HG03103 (cell line): ENCODE results near the gene ZBTB7C.

Source experiments
- ATAC-seq: cut with Tn5 transposase; IDR thresholded peaks from one replicate; pipeline ENCODE4 v1.9.1; 2021; ENCODE audit warnings: low read depth; ENCODE audit not compliant: unreplicated experiment

ZBTB7C gene

DNA sequence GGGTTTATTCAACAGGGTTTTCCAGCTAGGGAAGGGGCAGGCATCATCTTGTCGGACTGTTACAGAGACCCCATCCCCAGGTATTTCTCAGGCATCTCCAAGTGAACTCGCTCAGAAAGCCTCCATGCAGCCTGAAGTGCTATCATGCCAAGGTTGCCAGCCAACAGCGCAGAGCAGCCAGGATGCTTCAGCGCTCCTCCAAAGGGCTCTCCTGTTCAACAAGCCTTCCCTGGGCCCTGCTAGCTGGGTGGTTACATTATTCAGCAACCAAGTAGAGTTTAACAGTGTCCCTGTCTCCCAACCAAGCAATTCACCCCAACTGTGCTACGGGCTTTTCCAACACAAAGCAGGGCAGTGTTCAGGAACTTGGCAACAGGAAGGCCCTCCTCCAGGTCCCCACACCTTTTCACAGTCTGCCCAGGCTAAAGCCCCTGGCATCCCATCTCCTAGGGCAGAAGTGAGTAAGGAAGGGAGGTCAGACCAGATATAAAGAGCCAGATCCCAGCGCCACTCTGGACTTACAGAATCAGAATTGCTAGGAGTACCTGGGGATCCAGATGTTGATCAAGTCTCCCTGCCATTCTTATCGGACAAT, 52.9 kb downstream of the ZBTB7C start:
- no peak for ATAC-seq

DNA sequence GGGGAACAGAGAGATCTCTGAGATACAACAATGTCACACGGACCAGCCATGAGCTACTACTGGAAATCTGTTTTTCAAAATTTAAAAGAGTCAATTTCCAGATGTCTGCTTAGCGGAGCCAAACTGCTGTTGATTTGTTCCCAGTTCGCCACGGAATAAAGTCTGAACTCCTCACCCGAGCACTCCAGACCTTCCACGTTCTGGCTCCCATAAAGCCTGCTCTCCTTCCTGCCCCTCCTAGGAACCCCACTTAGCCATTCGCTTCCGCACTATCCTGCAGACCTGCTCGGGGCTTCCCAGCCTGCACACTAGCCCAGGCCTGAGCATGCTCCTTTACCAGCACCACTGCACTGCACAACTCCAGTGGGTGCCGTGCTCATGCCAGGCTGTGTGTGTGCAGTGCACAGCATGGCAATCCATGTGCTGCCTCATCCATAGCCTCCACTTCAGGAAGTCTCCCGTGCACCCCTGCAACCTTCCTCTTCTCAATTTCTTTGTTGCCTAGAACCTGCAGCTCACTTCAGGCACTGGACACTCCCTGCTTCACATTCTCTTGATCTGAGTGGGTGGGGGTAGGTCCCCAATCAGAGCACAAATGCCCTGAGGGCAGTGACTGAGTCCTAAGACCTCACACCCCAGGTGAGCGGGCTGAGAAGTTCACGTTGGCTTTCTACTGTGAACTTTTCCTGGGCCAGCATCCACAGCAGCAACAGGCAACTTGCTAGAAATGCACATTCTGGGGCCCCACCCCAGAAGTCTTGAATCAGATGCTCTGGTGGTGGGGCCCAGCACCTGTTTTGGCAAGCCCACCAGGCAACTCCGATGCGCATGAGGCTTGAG, 53.7 kb downstream of the ZBTB7C start:
- ATAC-seq = no peak

DNA sequence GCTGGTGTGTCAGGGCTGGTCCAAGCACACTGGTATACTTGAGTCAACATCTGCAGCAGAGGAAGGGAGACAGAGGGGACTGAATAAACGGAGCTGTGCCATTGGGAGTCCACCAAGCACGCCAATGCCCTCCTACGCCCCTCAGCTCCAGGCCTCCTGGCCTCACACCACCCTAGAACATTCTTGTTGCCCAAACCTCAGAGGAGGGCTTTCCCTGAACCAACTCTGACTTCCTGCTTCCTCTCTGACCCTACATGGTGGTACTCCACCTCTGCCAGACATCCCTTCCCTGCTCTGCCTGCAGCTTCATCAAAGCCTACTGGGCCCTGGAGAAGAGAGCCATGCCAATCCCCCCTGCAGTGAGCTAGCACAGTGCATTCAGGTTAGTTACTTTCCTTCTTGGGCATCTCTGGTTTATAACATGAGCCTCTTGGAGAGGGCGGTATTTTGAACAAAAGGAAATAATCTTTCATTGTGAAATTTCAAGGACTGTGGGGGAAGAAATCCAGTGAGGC, 54.4 kb downstream of the ZBTB7C start:
- no peak for ATAC-seq

DNA sequence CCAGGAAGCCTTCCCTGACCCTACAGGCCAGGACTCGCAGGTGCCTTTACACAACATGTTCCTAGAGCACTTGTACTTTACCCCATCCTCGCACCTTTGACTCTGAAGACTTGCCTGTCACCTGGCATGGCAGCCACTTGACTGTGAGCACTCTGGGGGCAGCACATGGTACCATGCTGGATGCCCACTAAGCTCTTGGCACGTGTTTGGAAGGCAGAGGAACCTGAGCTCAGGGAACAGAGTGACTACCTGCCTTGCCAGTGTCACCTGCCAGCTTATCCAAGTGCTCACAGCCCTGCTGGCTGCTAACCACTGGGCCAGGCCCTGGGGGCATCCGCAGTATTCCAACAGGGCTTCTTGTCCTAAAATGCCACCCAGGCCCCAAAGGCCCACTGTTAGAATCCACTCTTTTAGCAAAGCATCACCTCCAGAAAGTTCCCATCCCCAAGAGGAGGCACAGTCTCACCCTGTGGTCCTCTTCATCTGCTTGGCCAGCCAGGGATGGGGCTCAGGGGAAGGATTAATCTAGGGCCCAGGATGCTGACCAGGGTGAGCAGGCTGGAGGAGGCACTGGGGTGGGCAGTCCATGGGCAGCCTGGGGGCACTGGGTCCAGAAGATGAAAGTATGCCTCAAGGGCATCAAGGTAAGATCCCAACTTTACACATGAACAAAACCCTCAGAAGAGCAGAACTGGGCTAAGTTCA, 57.0 kb downstream of the ZBTB7C start:
- no peak for ATAC-seq

DNA sequence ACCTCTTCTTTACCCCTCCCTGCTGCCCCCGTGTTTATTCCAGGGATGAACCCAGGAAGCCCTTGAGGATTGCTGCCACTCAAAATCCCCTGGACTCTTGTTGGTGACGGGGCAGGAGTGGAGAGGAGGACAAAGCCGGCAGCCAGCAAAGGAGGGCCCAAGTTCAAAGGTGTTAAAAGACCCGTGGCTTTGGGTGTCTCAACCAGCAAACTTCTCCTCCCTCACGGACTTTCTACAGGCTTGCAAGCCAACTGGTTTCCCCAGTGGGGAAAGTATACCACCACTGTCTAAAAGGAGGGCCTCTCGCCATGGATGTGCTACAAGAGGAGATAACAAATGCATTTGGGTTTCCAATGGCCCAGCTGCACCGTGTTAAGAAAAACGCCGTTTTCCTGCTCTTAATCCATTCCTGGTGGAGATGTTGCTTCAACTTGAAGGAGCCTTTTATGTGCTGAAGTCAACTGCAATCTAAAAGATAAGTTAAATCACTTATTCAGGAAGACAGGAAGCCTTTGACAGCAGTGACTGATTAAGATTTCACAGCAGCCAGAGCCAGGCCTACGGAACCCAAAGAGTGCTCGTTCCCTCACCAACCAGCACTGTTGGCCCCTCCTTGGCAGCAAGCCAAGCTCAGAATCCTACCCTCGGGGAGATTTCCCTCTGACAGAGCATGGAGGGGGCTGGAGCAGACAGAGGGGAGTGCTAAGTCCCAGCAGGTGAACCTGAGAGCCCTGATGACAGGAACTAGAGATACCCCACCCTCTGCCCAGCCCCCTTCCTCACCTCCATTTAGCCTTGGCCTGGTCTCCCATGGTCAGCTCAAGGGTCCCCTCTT, 57.8 kb downstream of the ZBTB7C start:
- no peak for ATAC-seq

DNA sequence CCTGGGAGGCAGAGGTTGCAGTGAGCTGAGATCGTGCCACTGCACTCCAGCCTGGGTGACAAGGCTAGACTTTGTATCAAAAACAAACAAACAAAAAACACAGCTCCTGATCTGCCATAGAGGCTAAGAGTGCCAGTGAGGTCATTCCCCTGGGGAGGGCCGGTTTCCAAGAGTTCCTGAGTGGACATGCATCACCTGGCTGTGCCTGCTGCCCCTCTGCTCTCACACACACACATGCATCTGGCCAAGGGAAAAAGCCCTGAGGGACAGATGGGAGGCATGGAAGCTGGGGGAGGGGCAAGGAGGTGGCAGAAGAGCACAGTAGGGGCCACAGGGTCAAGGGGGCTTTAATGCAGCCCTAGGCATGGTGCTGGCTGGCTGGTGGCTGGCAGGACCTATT, 60.4 kb downstream of the ZBTB7C start:
- ATAC-seq = no peak

DNA sequence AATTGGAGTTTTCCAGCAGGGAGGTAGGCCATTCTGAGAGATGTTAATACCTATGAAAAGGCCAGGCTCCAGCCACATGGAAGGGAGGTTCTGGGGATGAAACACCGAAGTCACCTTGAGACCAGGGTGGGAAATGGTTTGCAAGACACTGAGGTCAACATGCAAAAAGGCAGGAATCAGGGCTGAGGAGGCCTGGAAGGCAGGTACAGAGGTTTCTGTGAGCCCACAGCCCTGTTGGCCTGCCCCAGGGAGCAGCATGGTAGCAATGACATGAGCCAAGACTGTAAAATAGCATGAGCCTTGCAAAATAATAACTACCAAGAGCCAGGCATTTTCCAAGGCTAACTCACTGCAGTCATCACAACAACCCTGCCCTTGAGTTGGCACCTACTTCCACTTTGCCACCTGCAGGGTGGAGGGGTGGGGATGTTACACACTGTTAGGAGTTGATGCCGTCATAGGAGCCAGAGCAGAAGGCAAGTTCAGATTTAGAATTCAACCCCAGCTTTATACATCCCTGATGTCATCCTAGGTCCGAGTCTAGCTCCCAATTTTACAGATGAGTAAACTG, 61.3 kb downstream of the ZBTB7C start:
- no peak for ATAC-seq

DNA sequence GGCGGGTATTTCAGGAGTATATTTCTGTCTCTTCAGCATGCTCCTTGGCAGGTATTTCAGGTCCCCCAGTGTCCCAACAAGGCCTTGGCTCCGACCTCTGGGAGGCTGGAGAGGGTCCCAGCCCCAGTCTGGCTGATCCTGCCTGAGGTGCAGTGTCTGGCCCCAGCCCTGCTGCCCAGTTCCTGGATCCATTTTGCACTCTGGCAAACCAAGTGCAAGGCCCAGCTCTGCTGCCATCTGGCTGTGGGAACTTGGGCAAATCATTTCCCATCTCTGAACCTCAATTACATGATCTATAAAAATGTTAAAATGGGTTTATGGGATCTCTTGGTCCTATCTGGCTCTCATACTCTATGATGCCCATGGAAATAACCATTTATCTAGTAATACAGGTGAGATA, 63.6 kb downstream of the ZBTB7C start:
- ATAC-seq = no peak

DNA sequence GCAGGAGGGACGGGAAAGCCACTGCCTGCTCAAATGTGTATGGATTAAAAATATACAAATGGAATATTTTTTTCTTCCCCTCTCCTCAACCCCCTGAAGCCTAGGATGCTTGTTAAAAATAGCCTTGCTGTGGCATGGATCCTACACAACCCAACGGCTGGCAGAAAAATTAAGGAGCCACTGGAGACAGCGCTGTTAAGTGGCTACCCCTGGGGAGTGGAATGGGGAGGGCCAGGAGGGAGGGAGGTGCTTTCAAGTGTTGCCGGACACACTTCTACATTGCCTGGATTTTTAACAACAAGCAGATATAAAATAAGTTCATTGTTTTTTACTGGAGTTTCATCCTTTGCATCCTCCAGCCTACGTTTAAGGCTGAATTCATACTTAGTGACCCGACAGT, 66.6 kb downstream of the ZBTB7C start:
- no peak for ATAC-seq

DNA sequence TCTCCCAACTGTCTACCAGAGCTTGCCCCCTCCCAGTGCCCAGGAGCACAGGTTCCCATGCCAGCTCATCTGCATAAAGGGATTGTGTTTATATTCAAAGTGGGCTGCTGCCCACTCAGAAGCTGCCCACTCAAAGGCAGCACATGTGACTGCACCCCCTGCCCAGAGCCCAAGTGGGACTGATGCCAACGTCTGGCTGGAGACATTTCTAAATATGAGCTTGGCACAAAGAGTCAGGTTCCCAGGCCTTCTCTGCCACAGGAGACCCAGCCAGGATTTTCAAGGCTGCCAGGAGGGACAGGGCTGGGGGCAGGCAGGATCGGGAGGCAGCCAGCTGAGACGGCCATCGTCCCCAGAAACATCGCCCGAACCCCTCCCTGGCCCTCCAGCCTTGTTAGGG, 67.1 kb downstream of the ZBTB7C start:
- ATAC-seq = no peak

DNA sequence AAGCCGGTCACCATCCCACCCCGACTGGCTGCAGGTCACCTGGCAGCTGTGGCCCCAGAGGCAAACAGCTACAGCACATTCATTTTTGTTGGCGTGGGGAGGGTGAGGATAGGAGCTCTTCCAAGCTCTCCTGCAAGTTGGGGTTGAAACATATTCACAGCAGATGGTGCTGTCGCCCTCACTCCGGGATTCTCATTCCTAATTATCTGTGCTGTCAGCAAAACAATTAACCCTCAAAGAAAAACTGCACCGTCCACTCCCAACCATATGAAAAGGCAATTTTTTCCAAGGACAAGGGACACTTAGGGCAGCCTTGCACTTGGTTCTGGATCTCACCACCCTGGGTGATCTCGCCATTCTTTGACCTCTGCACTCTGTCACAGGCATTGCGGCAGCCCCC, 68.6 kb downstream of the ZBTB7C start:
- no peak for ATAC-seq

DNA sequence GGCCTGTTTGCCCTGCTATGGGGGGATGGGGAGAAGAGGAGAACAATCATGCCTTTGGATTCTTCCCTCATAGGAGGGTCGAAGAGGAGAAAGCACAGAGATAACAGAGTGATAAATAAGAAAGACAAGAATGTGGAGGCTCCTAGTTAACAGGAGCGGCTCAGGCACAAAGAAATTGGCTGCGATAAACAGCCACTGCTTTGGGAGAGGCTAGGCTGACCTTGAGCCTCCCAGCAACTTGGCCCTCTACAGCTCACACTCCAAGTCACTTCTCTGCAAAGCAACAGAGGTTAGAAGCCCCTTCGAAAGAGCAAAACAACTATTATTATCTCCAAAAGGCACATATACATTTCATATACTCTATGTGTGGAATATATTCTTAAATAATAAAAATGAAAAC, 69.5 kb downstream of the ZBTB7C start:
- ATAC-seq = no peak

DNA sequence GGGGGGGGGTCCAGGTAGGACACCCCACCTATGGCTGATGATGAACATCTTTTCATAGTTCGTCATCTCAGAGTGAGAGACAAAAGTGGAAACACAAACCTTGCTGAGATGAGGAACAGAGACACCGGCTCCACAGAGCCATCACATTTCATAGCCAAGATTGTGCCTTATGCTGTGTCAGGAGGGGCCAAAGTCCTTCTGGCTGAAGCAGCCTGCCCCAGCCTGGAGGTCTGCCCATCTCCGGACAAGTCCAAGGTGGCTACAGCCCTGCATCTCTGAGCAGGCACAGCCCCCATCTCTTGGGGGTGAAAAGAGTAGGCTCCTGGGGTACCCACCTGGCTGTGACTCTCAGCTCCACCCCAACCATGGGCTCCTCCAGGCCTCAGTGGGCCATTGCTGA, 70.3 kb downstream of the ZBTB7C start:
- no peak for ATAC-seq

DNA sequence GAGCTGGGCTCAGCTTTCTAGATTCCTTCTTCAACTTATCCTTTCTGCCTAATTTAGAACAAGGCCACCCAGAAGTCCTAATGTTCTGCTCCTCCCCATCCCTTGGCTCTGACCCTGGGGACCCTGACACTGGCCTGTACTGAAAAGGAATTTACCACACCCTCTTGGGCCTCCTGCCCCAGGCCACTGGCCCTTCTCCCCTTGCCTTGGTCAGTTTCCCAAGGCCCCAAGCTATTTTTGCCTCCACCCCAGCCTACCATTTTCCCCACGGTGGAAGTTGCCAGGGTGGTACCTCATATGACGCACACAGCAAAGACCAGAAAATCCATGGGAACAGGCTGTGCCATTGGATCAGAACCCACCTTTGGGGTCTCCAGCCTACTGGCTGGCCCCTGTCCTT, 72.1 kb downstream of the ZBTB7C start:
- ATAC-seq = no peak

DNA sequence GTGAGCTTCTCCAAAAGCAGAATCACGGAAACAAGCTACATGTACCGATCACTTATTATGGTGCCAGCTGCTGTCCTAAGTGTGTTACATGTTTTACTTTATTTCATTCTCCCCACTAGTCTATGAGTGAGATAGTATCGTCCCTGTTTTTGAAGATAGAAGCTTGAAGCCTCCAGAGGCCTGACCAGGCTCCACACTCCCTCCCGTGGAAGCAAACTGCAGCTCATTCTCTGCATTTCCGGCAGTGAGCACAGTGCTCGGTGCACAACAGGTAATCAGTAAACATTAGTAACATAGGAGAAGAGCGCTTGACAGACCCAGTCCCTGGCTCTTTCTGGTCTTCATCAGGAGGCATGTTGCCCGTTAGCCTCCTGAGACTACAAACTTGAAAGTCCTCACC, 72.9 kb downstream of the ZBTB7C start:
- ATAC-seq = no peak

DNA sequence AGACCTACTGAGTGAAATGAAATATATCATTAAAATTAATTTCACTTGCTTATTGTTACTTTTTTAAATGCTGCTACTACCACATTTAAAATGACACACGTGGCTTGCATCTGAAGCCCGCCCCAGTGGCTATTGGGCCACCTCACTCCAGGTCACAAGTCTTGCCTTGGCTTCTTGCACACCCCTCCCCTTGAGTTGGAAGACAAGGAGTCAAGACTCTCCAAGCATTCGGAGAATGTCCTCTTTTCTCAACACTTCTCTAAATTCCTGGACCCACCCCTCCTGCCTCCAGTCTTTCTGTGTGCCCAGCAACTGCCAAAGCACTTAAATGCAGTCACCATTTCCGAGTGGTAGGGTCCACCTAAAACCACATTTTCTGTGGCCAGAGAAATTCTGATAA, 73.4 kb downstream of the ZBTB7C start:
- no peak for ATAC-seq

DNA sequence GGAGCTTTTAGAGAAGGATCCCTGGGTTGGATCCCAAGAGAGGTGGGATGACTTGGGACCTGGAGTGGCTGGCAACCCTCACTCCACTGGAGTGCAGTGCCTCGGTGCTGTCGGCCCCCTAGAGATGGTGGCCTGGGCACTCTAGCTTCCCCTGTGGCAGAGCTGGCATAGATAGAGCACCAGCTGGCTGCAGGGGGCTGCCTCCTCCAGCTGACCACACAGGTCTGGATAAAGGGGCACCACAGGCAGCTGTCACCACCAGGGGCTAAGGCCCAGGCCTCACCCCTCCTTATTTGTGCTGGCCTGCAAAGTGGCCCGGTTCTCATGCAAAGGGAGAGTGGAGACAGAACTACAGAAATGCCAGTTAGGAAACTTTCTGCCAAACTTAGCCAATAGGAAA, 74.3 kb downstream of the ZBTB7C start:
- no peak for ATAC-seq

DNA sequence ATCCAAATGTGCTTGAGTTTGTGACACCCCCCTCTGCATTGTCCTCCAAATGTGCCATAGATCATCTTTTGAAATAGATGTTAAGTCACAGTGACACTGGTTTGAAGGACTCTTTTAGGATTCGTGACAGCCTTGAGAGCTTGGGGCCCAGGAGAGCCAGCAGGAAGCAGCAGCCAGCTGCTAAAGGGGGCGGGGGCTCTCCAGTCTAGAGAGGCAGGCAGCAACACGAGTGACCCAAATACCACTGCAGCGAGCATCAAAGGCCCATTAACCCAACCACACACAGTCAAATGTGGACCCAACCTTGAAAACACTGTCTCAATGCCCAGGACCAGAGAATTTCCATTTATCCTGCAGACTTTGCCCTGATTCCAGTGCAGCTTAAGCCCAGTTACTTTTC, 75.6 kb downstream of the ZBTB7C start:
- ATAC-seq = no peak

DNA sequence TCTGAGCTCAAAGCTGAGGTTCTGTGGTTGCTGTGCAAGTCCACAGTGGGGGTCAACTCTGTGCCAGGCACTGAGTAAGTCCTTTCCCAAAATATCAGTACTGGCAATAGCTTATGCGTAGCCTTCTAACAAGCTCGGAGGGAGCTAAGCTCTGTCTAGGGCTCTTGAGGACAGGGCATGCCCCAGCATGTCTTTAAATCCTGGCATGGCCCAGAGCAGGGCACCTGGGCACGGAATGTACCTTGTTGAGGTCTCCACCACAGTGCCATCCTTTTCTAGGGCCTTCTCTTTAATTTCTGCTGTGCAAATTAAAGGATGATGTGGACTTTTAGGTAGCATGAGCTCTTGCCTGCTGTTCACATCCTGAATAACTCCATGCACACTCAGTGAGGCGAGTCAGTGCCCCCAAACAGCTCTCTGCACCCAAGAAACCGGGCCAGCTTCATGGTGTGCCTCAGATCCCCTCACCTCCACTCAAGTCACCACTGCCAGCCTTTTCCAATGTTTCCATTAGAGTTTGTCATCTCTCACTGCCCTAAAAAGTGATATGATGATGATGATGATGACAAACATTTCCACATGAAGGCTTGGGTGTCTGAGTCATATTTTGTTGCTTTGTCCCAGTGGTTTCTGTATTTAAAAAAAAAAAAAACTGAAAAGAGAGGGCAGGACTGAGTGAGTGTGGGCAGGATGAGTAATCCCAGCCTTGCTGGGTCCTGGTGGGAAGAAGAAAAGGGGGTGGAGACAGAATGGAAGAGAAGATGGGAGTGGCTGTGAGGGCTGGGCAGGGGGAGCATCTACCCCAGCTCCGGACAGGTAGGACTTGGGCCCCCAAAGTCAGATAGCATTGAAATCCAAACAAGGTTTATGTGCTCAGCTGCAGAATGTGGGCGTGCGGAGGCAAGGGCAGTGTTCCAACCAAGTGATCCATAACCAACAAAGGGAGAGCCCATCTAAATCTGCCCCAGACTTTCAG, 78.9 kb downstream of the ZBTB7C start:
- no peak for ATAC-seq
